HepG2 (cell line): ENCODE results near the gene CASS4. TPM values are rescaled to one million over a fixed set of nuclear protein-coding genes. Genes with fewer than 3 reads are reported as not detected.

Experiments
- CC2D1A ChIP-seq: sonication (generic); formaldehyde crosslinking; IDR thresholded peaks from 2 replicates; pipeline ENCODE4 v1.8.1; 2023; ENCODE audit warnings: mild to moderate bottlenecking, missing genetic modification reagents
- FOSL1 ChIP-seq: sonication (generic); formaldehyde crosslinking; IDR thresholded peaks from 2 replicates; pipeline ENCODE4 v1.9.0; 2021; ENCODE audit warnings: missing genetic modification reagents, borderline replicate concordance
- FOXK2 ChIP-seq: fragments of 450-650 bp; IDR thresholded peaks from 2 replicates; pipeline ENCODE4 v1.6.1; 2016
- HOXA3 ChIP-seq: sonication (generic); formaldehyde crosslinking; IDR thresholded peaks from 2 replicates; pipeline ENCODE4 v1.5.0; 2020; ENCODE audit warnings: missing genetic modification reagents
- KLF12 ChIP-seq: sonication (generic); formaldehyde crosslinking; IDR thresholded peaks from 2 replicates; pipeline ENCODE4 v1.4.0; 2020; ENCODE audit warnings: missing genetic modification reagents, borderline replicate concordance
- NFE2 ChIP-seq: sonication (generic); formaldehyde crosslinking; IDR thresholded peaks from 2 replicates; pipeline ENCODE4 v1.4.0; 2020; ENCODE audit warnings: missing genetic modification reagents
- PITX1 ChIP-seq: sonication (generic); formaldehyde crosslinking; IDR thresholded peaks from 2 replicates; pipeline ENCODE4 v1.5.1; 2020; ENCODE audit warnings: mild to moderate bottlenecking, missing genetic modification reagents
- SMAD3 ChIP-seq: sonication (generic); formaldehyde crosslinking; IDR thresholded peaks from 2 replicates; pipeline ENCODE4 v1.4.0; 2020; ENCODE audit warnings: missing genetic modification reagents
- ZFP36L1 ChIP-seq: sonication (generic); formaldehyde crosslinking; IDR thresholded peaks from 2 replicates; pipeline ENCODE4 v1.8.0; 2022; ENCODE audit warnings: mild to moderate bottlenecking, missing genetic modification reagents, moderate library complexity
- ZNF678 ChIP-seq: sonication (generic); formaldehyde crosslinking; IDR thresholded peaks from 2 replicates; pipeline ENCODE4 v1.4.0; 2020; ENCODE audit warnings: mild to moderate bottlenecking, missing genetic modification reagents
- ZNF788 ChIP-seq: sonication (generic); formaldehyde crosslinking; IDR thresholded peaks from 2 replicates; pipeline ENCODE4 v1.5.0; 2020; ENCODE audit warnings: mild to moderate bottlenecking, missing genetic modification reagents, borderline replicate concordance
- polyA plus RNA-seq, 8 experiments: library from polyadenylated mRNA; depleted of rRNA in 3 of 8; stranded (reverse) in 7 of 8; unstranded in 1 of 8; fragments of >200 nt; fragmentation: Illumina TruSeq in 4 of 8; extraction: Trizol in 4 of 8; gene quantifications; 2 replicates each; pipeline versions ENCODE4 v1.2.1 to v1.2.3, GENCODE V29; 2011 to 2016; ENCODE audit warnings: low read depth in 4 of 8, missing spikeins in 1 of 8, mixed read lengths in 1 of 8; ENCODE audit not compliant: insufficient read depth in 1 of 8
- total RNA-seq, 5 experiments: library from RNA; depleted of rRNA; stranded (reverse); fragments of >200 nt; fragmentation: Illumina TruSeq; extraction: Trizol; gene quantifications; 2 replicates each; pipeline ENCODE4 v1.2.3, GENCODE V29; 2016; ENCODE audit warnings: low read depth in 1 of 5
- TF ChIP-seq, protein P1 (sequence below): sonication (generic); formaldehyde crosslinking; IDR thresholded peaks from 2 replicates; pipeline ENCODE4 v1.8.1; 2023; ENCODE audit warnings: mild to moderate bottlenecking, inconsistent platforms, moderate library complexity, missing genetic modification reagents, borderline replicate concordance
- TF ChIP-seq, protein P2 (sequence below): sonication (generic); formaldehyde crosslinking; IDR thresholded peaks from 2 replicates; pipeline ENCODE4 v1.5.1; 2020; ENCODE audit warnings: mild to moderate bottlenecking, missing genetic modification reagents, borderline replicate concordance
- TF ChIP-seq, protein P3 (sequence below): sonication (generic); formaldehyde crosslinking; IDR thresholded peaks from 2 replicates; pipeline ENCODE4 v1.4.0; 2020; ENCODE audit warnings: mild to moderate bottlenecking, missing genetic modification reagents

CASS4 gene
- total and polyA plus RNA-seq, 2 of the 13 experiments (the other 11 are each of a cell fraction or from before 2014, with no cell fraction given) = 0.17 to 0.49 TPM

- TF ChIP-seq SMAD3 (CRISPR knock-in tag) = no peak
- no peak for TF ChIP-seq FOXK2
- TF ChIP-seq KLF12 = no peak
- 0 out of 2 replicates have a peak, but pooled peaks have one; percentile 12 for TF ChIP-seq ZNF788 (CRISPR knock-in tag)
- TF ChIP-seq ZNF678 (CRISPR knock-in tag) = no peak
- 0 out of 2 replicates have a peak, but pooled peaks have one; percentile 8 for TF ChIP-seq HOXA3 (CRISPR knock-in tag)
- TF ChIP-seq FOSL1 (CRISPR knock-in tag) = no peak
- TF ChIP-seq PITX1 (CRISPR knock-in tag) = no peak
- TF ChIP-seq, protein P1, sequence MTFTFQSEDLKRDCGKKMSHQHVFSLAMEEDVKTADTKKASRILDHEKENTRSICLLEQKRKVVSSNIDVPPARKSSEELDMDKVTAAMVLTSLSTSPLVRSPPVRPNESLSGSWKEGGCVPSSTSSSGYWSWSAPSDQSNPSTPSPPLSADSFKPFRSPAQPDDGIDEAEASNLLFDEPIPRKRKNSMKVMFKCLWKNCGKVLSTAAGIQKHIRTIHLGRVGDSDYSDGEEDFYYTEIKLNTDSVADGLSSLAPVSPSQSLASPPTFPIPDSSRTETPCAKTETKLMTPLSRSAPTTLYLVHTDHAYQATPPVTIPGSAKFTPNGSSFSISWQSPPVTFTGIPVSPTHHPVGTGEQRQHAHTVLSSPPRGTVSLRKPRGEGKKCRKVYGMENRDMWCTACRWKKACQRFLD (CRISPR knock-in tag) = no peak
- TF ChIP-seq, protein P2, sequence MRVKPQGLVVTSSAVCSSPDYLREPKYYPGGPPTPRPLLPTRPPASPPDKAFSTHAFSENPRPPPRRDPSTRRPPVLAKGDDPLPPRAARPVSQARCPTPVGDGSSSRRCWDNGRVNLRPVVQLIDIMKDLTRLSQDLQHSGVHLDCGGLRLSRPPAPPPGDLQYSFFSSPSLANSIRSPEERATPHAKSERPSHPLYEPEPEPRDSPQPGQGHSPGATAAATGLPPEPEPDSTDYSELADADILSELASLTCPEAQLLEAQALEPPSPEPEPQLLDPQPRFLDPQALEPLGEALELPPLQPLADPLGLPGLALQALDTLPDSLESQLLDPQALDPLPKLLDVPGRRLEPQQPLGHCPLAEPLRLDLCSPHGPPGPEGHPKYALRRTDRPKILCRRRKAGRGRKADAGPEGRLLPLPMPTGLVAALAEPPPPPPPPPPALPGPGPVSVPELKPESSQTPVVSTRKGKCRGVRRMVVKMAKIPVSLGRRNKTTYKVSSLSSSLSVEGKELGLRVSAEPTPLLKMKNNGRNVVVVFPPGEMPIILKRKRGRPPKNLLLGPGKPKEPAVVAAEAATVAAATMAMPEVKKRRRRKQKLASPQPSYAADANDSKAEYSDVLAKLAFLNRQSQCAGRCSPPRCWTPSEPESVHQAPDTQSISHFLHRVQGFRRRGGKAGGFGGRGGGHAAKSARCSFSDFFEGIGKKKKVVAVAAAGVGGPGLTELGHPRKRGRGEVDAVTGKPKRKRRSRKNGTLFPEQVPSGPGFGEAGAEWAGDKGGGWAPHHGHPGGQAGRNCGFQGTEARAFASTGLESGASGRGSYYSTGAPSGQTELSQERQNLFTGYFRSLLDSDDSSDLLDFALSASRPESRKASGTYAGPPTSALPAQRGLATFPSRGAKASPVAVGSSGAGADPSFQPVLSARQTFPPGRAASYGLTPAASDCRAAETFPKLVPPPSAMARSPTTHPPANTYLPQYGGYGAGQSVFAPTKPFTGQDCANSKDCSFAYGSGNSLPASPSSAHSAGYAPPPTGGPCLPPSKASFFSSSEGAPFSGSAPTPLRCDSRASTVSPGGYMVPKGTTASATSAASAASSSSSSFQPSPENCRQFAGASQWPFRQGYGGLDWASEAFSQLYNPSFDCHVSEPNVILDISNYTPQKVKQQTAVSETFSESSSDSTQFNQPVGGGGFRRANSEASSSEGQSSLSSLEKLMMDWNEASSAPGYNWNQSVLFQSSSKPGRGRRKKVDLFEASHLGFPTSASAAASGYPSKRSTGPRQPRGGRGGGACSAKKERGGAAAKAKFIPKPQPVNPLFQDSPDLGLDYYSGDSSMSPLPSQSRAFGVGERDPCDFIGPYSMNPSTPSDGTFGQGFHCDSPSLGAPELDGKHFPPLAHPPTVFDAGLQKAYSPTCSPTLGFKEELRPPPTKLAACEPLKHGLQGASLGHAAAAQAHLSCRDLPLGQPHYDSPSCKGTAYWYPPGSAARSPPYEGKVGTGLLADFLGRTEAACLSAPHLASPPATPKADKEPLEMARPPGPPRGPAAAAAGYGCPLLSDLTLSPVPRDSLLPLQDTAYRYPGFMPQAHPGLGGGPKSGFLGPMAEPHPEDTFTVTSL (CRISPR knock-in tag) = peak; percentile 30; the same call in 1 of the 2 replicates
- TF ChIP-seq, protein P3, sequence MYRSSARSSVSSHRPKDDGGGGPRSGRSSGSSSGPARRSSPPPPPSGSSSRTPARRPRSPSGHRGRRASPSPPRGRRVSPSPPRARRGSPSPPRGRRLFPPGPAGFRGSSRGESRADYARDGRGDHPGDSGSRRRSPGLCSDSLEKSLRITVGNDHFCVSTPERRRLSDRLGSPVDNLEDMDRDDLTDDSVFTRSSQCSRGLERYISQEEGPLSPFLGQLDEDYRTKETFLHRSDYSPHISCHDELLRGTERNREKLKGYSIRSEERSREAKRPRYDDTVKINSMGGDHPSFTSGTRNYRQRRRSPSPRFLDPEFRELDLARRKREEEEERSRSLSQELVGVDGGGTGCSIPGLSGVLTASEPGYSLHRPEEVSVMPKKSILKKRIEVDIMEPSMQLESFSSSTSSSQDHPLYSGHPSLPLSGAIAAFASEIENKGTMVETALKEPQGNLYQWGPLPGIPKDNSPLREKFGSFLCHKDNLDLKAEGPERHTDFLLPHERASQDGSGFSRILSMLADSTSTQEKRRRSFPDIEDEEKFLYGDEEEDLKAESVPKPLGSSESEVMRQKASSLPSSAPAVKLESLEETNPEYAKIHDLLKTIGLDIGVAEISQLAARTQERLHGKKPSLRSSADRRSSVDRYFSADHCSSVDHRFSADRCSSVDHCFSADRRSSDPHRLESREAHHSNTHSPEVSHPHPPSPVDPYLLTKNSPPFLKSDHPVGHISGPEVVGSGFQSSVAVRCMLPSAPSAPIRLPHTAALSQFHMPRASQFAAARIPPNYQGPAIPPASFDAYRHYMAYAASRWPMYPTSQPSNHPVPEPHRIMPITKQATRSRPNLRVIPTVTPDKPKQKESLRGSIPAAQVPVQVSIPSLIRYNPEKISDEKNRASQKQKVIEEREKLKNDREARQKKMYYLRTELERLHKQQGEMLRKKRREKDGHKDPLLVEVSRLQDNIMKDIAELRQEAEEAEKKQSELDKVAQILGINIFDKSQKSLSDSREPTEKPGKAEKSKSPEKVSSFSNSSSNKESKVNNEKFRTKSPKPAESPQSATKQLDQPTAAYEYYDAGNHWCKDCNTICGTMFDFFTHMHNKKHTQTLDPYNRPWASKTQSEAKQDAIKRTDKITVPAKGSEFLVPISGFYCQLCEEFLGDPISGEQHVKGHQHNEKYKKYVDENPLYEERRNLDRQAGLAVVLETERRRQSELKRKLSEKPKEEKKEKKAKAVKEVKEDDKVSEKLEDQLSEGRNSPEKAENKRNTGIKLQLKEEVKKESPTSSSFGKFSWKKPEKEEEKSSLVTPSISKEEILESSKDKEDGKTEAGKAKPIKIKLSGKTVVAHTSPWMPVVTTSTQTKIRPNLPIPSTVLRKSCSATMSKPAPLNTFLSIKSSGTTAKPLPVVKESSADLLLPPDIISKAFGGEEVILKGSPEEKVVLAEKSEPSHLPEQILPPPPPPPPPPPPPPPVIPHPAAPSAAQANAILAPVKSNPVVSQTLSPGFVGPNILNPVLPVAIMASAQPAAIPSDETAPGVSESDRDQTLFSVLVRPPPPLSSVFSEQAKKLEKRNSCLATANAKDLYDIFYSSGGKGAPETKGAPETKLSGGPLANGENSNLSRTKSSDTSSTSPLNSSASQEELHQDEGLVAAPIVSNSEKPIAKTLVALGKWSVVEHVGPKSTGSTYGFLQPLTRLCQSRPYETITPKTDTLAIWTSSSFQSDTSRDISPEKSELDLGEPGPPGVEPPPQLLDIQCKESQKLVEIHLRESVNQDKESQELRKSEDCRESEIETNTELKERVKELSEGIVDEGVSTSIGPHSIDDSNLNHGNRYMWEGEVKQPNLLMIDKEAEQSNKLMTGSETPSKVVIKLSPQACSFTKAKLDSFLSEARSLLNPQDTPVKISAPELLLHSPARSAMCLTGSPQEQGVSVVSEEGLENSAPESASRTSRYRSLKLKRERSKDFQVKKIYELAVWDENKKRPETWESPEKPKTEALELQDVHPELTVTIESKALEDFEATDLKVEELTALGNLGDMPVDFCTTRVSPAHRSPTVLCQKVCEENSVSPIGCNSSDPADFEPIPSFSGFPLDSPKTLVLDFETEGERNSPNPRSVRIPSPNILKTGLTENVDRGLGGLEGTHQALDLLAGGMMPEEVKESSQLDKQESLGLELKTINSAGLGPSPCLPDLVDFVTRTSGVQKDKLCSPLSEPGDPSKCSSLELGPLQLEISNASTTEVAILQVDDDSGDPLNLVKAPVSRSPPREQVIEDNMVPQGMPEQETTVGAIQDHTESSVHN (CRISPR knock-in tag) = no peak
- TF ChIP-seq CC2D1A (CRISPR knock-in tag) = no peak
- TF ChIP-seq ZFP36L1 (CRISPR knock-in tag) = no peak
- TF ChIP-seq NFE2 (CRISPR knock-in tag) = no peak
These were observed at the start of gene CASS4 (continued) for GRCh38 chr20:56411759-56412472.
